Skin of body (tissue), 2 donors: ENCODE results near the gene GPR146. TPM values are rescaled to one million over a fixed set of nuclear protein-coding genes. Genes with fewer than 3 reads are reported as not detected.

Source experiments
- DNase-seq: peaks from one replicate; lab custom pipeline; 2025; lab: John Stamatoyannopoulos, UW
- total RNA-seq: library from RNA; depleted of rRNA; stranded (reverse); fragments of >200 nt; gene quantifications from one replicate; pipeline ENCODE4 v1.2.3, GENCODE V29; 2014

Gene GPR146
- total RNA-seq, 1 donor from 2014 or later = 9.3 TPM

DNA sequence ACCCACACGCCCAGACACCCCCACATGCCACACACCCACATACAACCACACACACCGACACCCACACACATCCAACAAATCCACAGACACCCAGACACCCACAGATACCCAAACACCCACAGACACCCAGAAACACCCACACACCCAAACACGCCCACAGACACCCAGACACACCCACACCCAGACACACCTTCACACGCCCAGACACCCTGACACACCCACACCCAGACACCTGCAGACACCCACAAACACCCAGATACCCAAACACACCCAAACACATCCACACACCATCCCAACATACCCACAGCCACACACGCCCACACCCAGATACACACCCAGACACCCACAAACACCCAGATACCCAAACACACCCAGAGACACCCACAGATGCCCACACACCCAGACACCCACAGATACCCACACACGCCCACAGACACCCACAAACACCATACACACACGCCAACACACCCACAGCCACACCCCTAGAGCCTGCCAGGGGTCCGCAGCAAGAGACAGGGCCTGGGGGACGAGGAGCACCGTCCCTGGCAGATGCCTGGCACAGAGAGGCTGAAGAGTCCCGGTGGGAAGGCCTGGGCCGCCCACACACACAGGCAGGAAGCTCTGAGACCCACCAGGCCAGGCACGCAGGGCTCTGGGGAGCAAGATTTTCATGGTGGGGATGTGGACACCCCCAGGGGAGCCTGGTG is 32.9 kb upstream of the GPR146 start:
- no peak for DNase-seq

DNA sequence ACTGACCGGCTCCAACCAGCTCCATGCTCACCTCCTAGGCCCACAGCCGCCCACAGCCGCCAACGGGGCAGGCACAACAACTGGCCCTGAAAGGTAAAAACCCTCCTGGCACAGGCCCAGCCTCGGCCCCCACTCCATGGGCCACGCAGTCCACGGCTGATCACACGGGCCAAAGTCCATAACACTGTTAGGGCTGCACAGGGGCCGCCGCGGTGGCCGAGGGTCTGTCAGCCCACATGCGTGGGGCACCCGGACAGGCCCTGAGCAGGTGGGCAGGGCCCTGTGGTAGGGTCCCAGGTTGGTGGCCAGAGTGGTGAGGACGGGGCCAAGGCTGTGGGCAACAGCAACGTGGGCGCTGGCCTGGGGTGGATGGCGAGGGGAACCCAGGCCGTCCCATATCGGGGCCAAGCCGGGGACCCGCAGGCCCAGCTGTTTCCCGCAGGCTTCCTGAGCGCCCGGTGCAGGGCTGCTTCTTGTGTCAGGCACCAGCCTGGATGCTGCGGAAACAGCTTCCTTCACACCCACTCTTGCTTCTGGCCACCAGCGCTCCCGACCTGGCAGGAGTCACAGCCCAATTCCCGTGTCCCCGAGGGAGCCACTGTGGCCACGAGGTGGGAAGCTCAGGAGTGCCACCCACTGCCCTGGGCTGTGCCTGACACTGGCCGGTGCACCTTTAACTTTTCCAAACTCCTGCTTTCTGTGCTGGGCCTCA is 32.2 kb upstream of the GPR146 start:
- no peak for DNase-seq

GRCh38 chr7:1012716-1013095 is 31.6 kb upstream of the GPR146 start:
- no peak for DNase-seq

GRCh38 chr7:1013581-1013980 is 30.8 kb upstream of the GPR146 start:
- peak; percentile 9 for DNase-seq

- no peak for DNase-seq
Measured at GRCh38 chr7:1014681-1015080, 29.7 kb upstream of the GPR146 start.

DNA sequence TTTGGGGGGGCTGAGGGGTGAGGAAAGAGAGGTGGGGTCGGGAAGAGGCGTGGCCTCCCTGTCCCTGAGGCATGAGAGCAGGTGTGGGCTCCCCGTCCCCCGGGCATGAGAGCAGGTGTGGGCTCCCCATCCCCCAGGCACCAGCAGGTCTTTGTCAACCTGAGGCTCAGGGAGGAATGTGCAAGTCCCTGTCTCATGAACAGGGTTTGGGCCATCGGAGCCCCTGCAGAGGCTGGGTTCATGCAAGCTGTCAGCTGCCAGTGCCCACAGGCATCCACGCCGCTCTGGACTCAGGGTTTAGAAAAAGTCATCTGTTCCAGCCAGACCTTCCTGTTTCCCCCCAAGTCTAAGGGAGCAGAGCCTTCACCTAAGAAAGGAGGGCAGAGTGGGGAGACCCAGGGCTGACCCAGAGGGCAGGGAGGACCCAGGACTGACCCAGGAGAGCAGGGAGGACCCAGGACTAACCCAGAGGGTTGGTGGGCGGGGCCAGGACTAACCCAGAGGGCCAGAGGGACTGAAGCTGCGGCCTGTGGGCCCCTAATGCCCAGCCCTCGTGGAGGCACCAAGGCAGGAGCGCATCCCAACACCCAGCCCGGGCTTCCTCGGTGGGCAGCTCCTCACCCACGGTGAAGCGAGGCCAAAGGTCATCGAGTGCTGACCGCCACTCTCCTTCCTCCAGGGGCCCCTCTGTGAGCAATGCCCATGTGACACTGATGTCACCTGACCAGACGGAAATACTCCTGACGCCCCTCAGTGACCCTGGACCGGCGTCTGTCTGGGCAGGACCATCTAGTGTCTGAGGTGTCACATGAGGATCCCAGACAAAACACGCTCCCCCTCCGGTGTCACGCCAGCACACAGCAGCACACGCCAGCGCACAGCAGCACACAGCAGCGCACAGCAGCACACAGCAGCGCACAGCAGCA is 28.9 kb upstream of the GPR146 start:
- no peak for DNase-seq

DNA sequence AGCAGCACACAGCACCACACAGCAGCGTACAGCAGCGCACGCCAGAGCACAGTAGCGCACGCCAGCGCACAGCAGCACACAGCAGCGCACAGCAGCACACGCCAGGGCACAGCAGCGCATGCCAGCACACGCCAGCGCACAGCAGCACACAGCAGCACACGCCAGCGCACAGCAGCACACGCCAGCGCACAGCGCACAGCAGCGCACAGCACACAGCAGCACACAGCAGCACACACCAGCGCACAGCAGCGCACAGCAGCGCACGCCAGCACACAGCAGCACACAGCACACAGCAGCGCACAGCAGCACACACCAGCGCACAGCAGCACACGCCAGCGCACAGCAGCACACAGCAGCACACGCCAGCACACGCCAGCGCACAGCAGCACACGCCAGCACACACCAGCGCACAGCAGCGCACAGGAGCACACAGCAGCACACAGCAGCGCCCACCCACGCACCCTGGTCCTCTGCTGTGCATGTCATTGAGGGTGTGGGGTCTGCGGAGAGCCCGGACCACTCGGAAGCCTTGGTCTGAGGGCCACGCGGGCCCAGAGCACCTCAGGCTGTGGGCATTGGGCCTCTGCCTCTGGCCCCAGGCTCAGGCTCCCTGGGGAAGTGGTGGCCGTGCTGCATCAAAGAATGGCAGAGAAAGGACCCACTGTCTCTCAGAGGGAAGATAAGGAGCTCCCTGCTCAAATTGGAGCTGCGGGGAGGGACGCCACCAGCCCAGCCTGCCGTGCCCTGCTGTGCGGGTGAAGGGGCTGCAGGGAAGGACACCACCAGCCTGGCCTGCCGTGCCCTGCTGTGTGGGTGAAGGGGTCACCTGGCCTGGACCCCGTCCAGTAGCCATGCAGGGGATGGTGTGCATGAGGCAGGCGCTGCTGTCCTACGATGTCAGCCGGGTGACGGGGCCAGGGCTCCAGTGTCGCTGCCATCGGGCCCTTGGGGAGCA is 27.5 kb upstream of the GPR146 start:
- no peak for DNase-seq

- no peak for DNase-seq
Measured at GRCh38 chr7:1017586-1018333, 26.6 kb upstream of the GPR146 start.

DNA sequence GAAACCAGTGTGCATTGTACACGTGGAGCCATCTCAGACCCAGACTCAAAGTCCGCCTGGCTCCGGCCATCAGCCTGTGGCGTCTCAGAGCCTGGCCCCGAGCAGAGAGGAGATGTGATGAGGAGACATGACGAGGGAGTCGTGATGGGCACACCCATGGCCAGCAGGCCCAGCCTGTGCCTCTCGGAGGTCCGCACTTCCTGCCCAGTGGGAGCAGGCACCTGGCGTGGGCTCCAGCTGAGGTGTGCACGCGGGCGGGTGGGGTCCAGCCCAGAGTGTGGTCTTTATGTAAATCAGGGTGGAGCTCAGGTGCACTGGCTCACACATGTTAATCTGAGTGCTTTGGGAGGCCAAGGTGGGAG is 26.0 kb upstream of the GPR146 start:
- DNase-seq = no peak

GRCh38 chr7:1019255-1019785 is 25.0 kb upstream of the GPR146 start:
- no peak for DNase-seq

DNA sequence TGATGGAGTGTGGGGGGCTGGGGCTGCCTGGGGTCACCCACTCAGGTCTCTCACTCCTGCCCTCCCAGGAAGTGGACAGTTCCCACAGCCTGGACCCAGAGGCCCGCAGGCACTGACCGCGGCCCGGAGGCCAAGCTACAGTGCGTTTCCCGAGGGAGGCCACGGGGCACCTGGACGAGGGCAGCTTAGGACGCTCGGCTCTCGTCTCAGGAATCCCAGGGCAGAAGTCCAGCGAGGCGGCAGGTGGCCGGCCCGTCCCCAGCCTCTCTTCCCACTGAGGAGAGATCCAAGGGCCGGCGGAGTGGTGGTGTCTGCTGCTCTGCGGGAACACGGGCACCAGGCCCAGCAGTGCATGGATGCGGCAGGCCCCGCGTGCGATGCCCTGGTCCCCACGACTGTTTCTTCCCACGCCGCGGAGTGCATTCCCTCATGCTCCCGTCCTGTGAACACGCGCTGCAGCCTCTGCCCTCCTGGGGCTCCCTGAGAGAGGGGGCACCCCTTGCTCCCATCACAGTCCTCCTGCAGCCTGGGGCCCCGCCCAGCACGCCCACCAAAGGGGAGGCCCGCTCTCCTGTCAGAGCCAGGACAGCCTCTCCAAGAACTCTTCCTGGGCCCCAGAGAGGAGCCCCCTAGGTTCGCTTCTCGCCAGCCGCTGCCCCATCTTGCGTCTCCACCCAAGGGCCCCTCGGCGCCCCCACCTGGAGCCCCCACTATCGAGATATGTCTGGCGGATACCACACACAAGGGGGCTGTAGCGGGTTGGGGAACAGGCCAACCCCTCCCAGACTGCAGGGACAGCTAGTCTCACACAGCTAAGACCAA is 24.3 kb upstream of the GPR146 start:
- DNase-seq = no peak

DNA sequence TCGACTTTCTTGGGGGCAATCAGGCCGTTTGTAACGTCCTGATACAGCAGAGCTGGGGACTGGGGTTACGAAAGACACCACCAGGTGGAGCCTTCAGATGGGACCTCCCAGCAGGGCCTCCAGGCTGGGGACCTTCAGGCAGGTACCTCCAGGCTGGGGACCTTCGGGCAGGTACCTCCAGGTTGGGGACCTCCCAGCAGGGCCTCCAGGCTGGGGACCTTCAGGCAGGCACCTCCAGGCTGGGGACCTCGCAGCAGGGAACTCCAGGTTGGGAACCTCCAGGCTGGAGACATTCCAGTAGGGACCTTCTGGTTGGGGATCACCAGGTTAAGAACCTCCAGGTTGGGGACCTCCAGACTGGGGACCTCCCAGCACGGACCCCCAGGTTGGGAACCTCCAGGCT is 23.5 kb upstream of the GPR146 start:
- no peak for DNase-seq

GRCh38 chr7:1021366-1021765 is 23.0 kb upstream of the GPR146 start:
- no peak for DNase-seq

GRCh38 chr7:1021931-1022330 is 22.4 kb upstream of the GPR146 start:
- no peak for DNase-seq

DNA sequence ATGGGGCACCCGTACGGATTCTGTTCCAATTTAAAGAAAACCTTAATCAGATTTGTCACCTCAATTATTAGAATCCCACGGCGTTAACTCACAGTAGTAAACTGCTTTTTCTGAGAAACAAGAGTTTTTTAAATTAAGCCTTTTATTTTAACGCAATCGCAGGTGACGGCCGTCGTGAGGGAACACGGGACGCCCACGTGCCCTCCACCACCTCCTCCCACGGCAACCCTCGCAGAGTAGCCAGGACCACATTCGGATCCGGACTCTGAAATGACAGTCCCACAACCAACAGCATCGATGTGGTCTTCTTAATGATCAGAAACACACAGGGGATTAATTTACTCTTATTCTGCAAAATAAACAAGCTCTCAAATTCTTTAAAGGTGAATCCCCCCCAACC is 22.0 kb upstream of the GPR146 start:
- no peak for DNase-seq

DNA sequence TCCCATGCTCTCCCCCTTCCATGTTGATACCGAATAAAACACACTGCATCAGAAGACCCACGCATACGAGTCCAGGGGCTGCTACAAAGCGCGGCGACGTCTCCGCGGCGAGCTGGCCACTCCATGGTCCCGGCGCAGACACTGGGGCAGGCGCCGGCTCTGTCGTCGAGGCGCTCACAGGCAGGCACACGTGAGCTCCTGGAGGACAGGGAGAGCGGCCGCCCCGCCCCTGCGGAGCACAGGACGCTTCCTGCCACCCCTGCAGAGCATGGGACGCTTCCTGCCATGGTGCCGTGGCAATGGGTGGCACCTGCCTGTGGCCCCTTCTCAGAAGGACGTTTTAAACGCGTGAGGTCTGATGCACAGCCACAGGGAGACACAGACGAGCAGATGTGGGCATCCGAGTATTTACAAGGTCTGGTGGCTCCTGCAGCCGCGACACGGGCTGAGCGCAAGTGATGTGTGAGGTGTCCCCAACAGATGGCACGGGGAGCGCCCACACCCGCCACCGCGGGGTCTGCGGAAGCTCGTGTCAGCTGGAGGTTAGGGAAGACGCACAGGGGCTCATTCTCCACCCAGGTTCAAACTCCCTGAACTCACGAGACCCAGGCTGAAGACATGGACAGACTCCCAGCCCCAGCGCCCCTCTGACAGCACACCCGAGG is 21.4 kb upstream of the GPR146 start:
- no peak for DNase-seq

GRCh38 chr7:1024331-1024841 is 20.0 kb upstream of the GPR146 start:
- DNase-seq = no peak
